Stimulated activated CD4-positive, alpha-beta T cell treated with anti-CD3 and anti-CD28 coated beads, Interleukin-1b, Interleukin-23, amount 100 ng/mL, for 4 hours (primary cell): Measurements from ENCODE around the gene ARAP1.

Source experiments
- DNase-seq, 2 donors: peaks; one replicate each; pipeline ENCODE4 v3.0.0-alpha.2; 2020; ENCODE audit warnings: low read depth in 2 of 2

ARAP1 gene

GRCh38 chr11:72724851-72725723 is 27.1 kb downstream of the ARAP1 start:
- peak; percentile 55 to 83 for DNase-seq

- DNase-seq: no peak
These were observed 28.1 kb downstream of the ARAP1 start for GRCh38 chr11:72724021-72724551.

- no peak for DNase-seq
These were observed 28.7 kb downstream of the ARAP1 start for GRCh38 chr11:72723508-72723907.

- DNase-seq: peak; percentile 67 to 76
These were observed 30.0 kb downstream of the ARAP1 start for GRCh38 chr11:72722050-72722748.

- no peak for DNase-seq
These were observed 30.5 kb downstream of the ARAP1 start for GRCh38 chr11:72721689-72722049.

- DNase-seq: no peak
These were observed 30.9 kb downstream of the ARAP1 start for GRCh38 chr11:72721276-72721675.

GRCh38 chr11:72720784-72721183 is 31.4 kb downstream of the ARAP1 start:
- DNase-seq: no peak

GRCh38 chr11:72720047-72720446 is 32.2 kb downstream of the ARAP1 start:
- no peak for DNase-seq

GRCh38 chr11:72719551-72719950 is 32.7 kb downstream of the ARAP1 start:
- no peak for DNase-seq

GRCh38 chr11:72719144-72719543 is 33.1 kb downstream of the ARAP1 start:
- no peak for DNase-seq

- DNase-seq: no peak
These were observed 34.1 kb downstream of the ARAP1 start for GRCh38 chr11:72718101-72718501.

GRCh38 chr11:72716788-72717435 is 35.3 kb downstream of the ARAP1 start:
- no peak for DNase-seq

- DNase-seq: no peak
These were observed 35.9 kb downstream of the ARAP1 start for GRCh38 chr11:72716290-72716689.

- DNase-seq: no peak
These were observed 39.4 kb downstream of the ARAP1 start for GRCh38 chr11:72712841-72713240.

- DNase-seq: no peak
These were observed 39.9 kb downstream of the ARAP1 start for GRCh38 chr11:72712168-72712751.

- no peak for DNase-seq
These were observed 41.1 kb downstream of the ARAP1 start for GRCh38 chr11:72711141-72711540.

GRCh38 chr11:72710278-72710677 is 41.9 kb downstream of the ARAP1 start:
- DNase-seq: no peak

- no peak for DNase-seq
These were observed 42.5 kb downstream of the ARAP1 start for GRCh38 chr11:72709478-72710238.

- DNase-seq: no peak
These were observed 45.2 kb downstream of the ARAP1 start for GRCh38 chr11:72707032-72707431.

- DNase-seq: no peak
These were observed 45.6 kb downstream of the ARAP1 start for GRCh38 chr11:72706579-72706978.
